Calu3 (cell line): ENCODE data around the gene ADPRHL1. TPM values are rescaled to one million over a fixed set of nuclear protein-coding genes. Genes with fewer than 3 reads are reported as not detected.
"Not testable (repeated sequence)": the region's sequence is repeated elsewhere in the genome, so short reads cannot be mapped to it uniquely, and the experiment has no call there.

Experiments used
- BruUV-seq: library from RNA; stranded (reverse); fragments of 400-500 nt; replicated peaks from 2 replicates; lab custom pipeline; 2021; lab: Mats Ljungman, UMichigan
- CTCF ChIA-PET: fragments of 300-600 bp; sonication (Branson Sonifier 250); formaldehyde crosslinking; loops from one replicate; lab custom pipeline; 2022; ENCODE audit warnings: antibody characterized with exemption; lab: Charles Lee
- DNase-seq: peaks from one replicate; pipeline ENCODE4 v3.0.0; 2022
- H3K27ac Mint-ChIP-seq: one replicate; pipeline ENCODE4 v1.8.0; 2022; ENCODE audit warnings: mixed read lengths; ENCODE audit not compliant: unreplicated experiment
- H3K27me3 Mint-ChIP-seq: one replicate; pipeline ENCODE4 v1.8.0; 2022; ENCODE audit warnings: mixed read lengths; ENCODE audit not compliant: unreplicated experiment
- H3K36me3 Mint-ChIP-seq: one replicate; pipeline ENCODE4 v1.8.0; 2022; ENCODE audit warnings: mild to moderate bottlenecking, moderate library complexity, mixed read lengths; ENCODE audit not compliant: insufficient read depth, unreplicated experiment
- H3K4me1 Mint-ChIP-seq: one replicate; pipeline ENCODE4 v1.8.0; 2022; ENCODE audit warnings: mild to moderate bottlenecking, low read depth, mixed read lengths; ENCODE audit not compliant: unreplicated experiment
- H3K4me3 Mint-ChIP-seq: one replicate; pipeline ENCODE4 v1.8.0; 2022; ENCODE audit warnings: mild to moderate bottlenecking, low read depth, moderate library complexity, mixed read lengths; ENCODE audit not compliant: unreplicated experiment
- H3K9me3 Mint-ChIP-seq: one replicate; pipeline ENCODE4 v1.8.0; 2022; ENCODE audit warnings: low read depth, mixed read lengths; ENCODE audit not compliant: unreplicated experiment
- CTCF ChIP-seq: fragments of 200-600 bp; IDR thresholded peaks from one replicate; pipeline ENCODE4 v1.8.0; 2022; ENCODE audit warnings: antibody characterized with exemption; ENCODE audit not compliant: unreplicated experiment
- intact Hi-C: fragments of 100-400 bp; cut with micrococcal nuclease; formaldehyde crosslinking; loops from one replicate; pipeline ENCODE4 v1.10.0; 2022; ENCODE audit not compliant: unreplicated experiment
- total RNA-seq: library from RNA; stranded (reverse); gene quantifications from 2 replicates; pipeline ENCODE4 v1.2.3, GENCODE V29; 2022

The ADPRHL1 gene
- total RNA-seq, 1 experiment from 2014 or later, result 2.0 TPM

GRCh38 chr13:113369881-113370280, 83.4 kb downstream of the ADPRHL1 start:
- Mint-ChIP-seq H3K9me3 (no peaks in the 10 kb centered on the region), H3K36me3 (no peaks in the 10 kb centered on the region), H3K27me3 (peaks cover 7% of the 10 kb centered on the region), H3K4me1 (no peaks in the 10 kb centered on the region), H3K27ac (no peak overlapping the region), H3K4me3 (no peak overlapping the region)
- TF ChIP-seq CTCF, result no peak
- BruUV-seq, result no TSS peak
- DNase-seq, result no peak
- CTCF ChIA-PET, result no interaction called here
- intact Hi-C loops, result no loop called here

DNA sequence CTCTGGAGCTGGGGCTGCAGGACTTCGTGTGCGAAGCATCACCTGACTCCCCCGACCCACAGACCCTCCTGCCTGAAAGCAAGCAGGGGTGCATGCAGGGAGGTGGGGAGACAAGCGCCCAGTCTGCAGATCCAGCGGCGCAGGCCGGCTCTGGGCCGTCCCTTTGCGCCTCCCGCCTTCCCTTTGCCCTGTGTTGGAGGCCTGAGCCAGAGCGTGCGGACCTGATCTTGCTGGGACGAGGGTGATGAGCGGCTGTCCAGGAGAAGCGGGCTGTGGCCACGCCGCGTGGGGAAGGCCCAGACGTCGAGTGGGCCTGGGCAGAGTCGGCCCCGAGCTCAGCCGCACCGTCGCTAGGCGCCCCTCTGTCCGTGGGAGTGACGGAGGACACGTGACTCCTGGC, 84.1 kb downstream of the ADPRHL1 start:
- Mint-ChIP-seq H3K27ac (no peak overlapping the region), H3K9me3 (no peaks in the 10 kb centered on the region), H3K4me1 (no peaks in the 10 kb centered on the region), H3K4me3 (no peak overlapping the region), H3K36me3 (no peaks in the 10 kb centered on the region), H3K27me3 (no peaks in the 10 kb centered on the region)
- no TSS peak for BruUV-seq
- CTCF ChIA-PET, result no interaction called here
- intact Hi-C loops, result no loop called here
- no peak for TF ChIP-seq CTCF
- DNase-seq, result no peak

DNA sequence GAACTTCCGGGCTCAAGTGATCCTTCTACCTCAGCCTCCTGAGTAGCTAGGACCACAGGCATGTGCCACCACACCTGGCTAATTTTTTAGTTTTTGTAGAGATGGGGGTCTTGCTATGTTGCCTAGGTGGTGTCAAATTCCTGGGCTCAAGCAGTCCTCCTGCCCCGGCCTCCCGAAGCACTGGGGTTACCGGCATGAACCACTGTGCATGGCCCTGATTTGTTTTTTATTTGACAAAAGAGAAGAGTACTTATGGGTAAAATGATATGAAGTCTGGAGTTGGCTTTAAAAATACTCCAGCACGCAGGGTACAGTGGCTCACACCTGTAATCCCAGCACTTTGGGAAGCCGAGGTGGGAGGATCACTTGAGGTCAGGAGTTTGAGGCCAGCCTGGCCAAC, 84.9 kb downstream of the ADPRHL1 start:
- H3K4me3 Mint-ChIP-seq, H3K36me3 Mint-ChIP-seq, H3K27me3 Mint-ChIP-seq, intact Hi-C loops, H3K4me1 Mint-ChIP-seq, H3K9me3 Mint-ChIP-seq, CTCF ChIA-PET, H3K27ac Mint-ChIP-seq, BruUV-seq, DNase-seq: not testable (repeated sequence)

DNA sequence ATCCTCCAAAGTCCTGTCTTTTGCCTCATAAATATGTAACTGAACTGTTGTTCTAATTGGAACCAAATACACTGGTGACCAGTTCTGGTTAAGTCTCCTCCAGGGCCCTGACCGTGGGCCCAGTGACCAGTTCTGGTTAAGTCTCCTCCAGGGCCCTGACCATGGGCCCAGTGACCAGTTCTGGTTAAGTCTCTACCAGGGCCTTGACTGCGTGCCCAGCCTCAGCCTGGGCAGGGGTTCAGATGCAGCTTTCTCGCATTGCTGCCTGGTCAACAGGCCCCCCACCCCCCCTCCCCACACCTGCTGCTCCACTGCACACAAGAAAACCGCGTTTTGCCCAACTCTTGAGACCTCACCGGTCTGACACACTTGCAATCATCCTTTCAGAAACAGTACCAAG, 85.5 kb downstream of the ADPRHL1 start:
- no peaks in the 10 kb centered on the region for H3K27me3 Mint-ChIP-seq
- peaks cover 8% of the 10 kb centered on the region for H3K36me3 Mint-ChIP-seq
- no peaks in the 10 kb centered on the region for H3K9me3 Mint-ChIP-seq
- intact Hi-C loops, result no loop called here
- no peak for TF ChIP-seq CTCF
- no TSS peak for BruUV-seq
- no peaks in the 10 kb centered on the region for H3K4me1 Mint-ChIP-seq
- no peak overlapping the region for H3K4me3 Mint-ChIP-seq
- H3K27ac Mint-ChIP-seq, result no peak overlapping the region
- CTCF ChIA-PET, result no interaction called here
- no peak for DNase-seq

DNA sequence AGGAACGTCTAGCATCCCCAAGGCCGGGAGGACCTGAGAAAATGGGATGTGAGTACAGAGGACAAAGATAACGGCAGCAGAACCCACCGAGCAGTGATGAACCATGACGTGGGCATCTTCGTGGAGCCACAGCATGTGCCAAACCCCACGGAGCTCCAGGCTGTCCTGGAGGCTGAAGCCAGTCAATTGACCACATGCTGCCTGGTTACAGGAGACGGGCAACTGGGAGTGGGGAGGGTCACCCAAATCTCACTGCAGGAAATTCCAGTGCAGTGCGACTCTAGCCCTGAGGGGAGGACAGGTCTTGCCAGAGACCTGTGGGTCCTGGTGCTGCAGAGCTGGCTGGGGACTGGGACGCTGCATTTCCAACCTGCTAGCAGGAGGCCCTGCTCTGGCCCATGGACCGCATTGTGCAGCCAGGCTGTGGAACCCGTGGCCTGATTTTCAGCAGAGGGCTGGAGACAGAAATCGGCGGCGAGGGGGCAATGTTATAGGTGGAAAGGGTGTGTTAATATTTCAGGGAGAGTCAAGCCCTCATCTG, 86.2 kb downstream of the ADPRHL1 start:
- BruUV-seq, result no TSS peak
- H3K27me3 Mint-ChIP-seq, result no peaks in the 10 kb centered on the region
- no peak overlapping the region for H3K4me3 Mint-ChIP-seq
- TF ChIP-seq CTCF, result no peak
- H3K4me1 Mint-ChIP-seq, result no peaks in the 10 kb centered on the region
- CTCF ChIA-PET, result no interaction called here
- no peaks in the 10 kb centered on the region for H3K9me3 Mint-ChIP-seq
- H3K36me3 Mint-ChIP-seq, result peaks cover 10% of the 10 kb centered on the region
- DNase-seq, result no peak
- H3K27ac Mint-ChIP-seq, result no peak overlapping the region
- intact Hi-C loops, result no loop called here
